PC-9 (cell line): ENCODE data around the gene GRHPR. TPM values are rescaled to one million over a fixed set of nuclear protein-coding genes. Genes with fewer than 3 reads are reported as not detected.
"Not testable (repeated sequence)": the region's sequence is repeated elsewhere in the genome, so short reads cannot be mapped to it uniquely, and the experiment has no call there.

ENCODE experiments used
- BruUV-seq: library from RNA; stranded (reverse); fragments of 400-500 nt; replicated peaks from 2 replicates; lab custom pipeline; 2021; lab: Mats Ljungman, UMichigan
- CTCF ChIA-PET: fragments of 300-600 bp; sonication (Branson Sonifier 250); formaldehyde crosslinking; loops from one replicate; lab custom pipeline; 2022; ENCODE audit warnings: antibody characterized with exemption; lab: Charles Lee
- POLR2A ChIA-PET: fragments of 300-600 bp; sonication (Branson Sonifier 250); formaldehyde crosslinking; loops from one replicate; lab custom pipeline; 2022; ENCODE audit warnings: antibody characterized with exemption; ENCODE audit not compliant: unreplicated experiment; lab: Charles Lee
- DNase-seq, 2 experiments: peaks; one replicate each; pipeline versions ENCODE4 v3.0.0 to v3.0.0-alpha.2; 2015 to 2022; ENCODE audit warnings: mixed read lengths in 1 of 2
- H2AFZ ChIP-seq: fragments of 200-600 bp; sonication (generic); 2 replicates; pipeline ENCODE4 v1.8.1; 2017; ENCODE audit warnings: antibody characterized with exemption
- H3F3A ChIP-seq: fragments of 200-600 bp; sonication (generic); 2 replicates; pipeline ENCODE4 v1.8.1; 2017; ENCODE audit warnings: antibody characterized with exemption, mild to moderate bottlenecking, low read depth; ENCODE audit not compliant: insufficient read depth
- H3K27ac ChIP-seq: fragments of 200-600 bp; sonication (generic); 2 replicates; pipeline ENCODE4 v1.6.1; 2016; ENCODE audit warnings: mixed run types
- H3K27me3 ChIP-seq: fragments of 200-600 bp; sonication (generic); 2 replicates; pipeline ENCODE4 v1.6.1; 2016; ENCODE audit warnings: low read depth, mixed run types; ENCODE audit not compliant: insufficient read depth
- H3K36me3 ChIP-seq: fragments of 200-600 bp; sonication (generic); 2 replicates; pipeline ENCODE4 v1.6.1; 2016; ENCODE audit warnings: low read depth, mixed run types
- H3K4me1 ChIP-seq: fragments of 200-600 bp; sonication (generic); replicated peaks from 2 replicates; pipeline ENCODE4 v1.6.1; 2016; ENCODE audit warnings: mixed run types; ENCODE audit not compliant: insufficient read depth
- H3K4me2 ChIP-seq: fragments of 200-600 bp; sonication (generic); 2 replicates; pipeline ENCODE4 v1.6.1; 2017; ENCODE audit warnings: mixed run types
- H3K4me3 ChIP-seq: fragments of 200-600 bp; sonication (generic); 2 replicates; pipeline ENCODE4 v1.6.1; 2016; ENCODE audit warnings: mixed run types
- H3K79me2 ChIP-seq: fragments of 200-600 bp; sonication (generic); 2 replicates; pipeline ENCODE4 v1.6.1; 2017; ENCODE audit warnings: low read depth, mixed run types
- H3K9me2 ChIP-seq: fragments of 200-600 bp; sonication (generic); 2 replicates; pipeline ENCODE4 v1.8.1; 2017; ENCODE audit warnings: mild to moderate bottlenecking; ENCODE audit not compliant: insufficient read depth
- H3K9me3 ChIP-seq: fragments of 200-600 bp; sonication (generic); 2 replicates; pipeline ENCODE4 v1.8.1; 2016; ENCODE audit warnings: low read depth; ENCODE audit not compliant: insufficient read depth
- H4K20me1 ChIP-seq: fragments of 200-600 bp; sonication (generic); 2 replicates; pipeline ENCODE4 v1.8.1; 2017; ENCODE audit not compliant: insufficient read depth
- CTCF ChIP-seq: fragments of 200-600 bp; sonication (generic); conservative IDR thresholded peaks from 2 replicates; pipeline ENCODE4 v1.6.1; 2017; ENCODE audit warnings: mixed run types, antibody characterized with exemption, mild to moderate bottlenecking, moderate library complexity
- EZH2 ChIP-seq: fragments of 200-600 bp; sonication (generic); IDR thresholded peaks from 2 replicates; pipeline ENCODE4 v1.8.0; 2017; ENCODE audit warnings: antibody characterized with exemption, low read depth
- intact Hi-C: fragments of 100-400 bp; cut with micrococcal nuclease; formaldehyde crosslinking; loops from one replicate; pipeline ENCODE4 v1.10.0; 2022; ENCODE audit not compliant: unreplicated experiment
- total RNA-seq: library from RNA; stranded (reverse); gene quantifications from 2 replicates; pipeline ENCODE4 v1.2.3, GENCODE V29; 2021

The GRHPR gene
- total RNA-seq, 1 experiment from 2014 or later: 77.2 TPM

DNA sequence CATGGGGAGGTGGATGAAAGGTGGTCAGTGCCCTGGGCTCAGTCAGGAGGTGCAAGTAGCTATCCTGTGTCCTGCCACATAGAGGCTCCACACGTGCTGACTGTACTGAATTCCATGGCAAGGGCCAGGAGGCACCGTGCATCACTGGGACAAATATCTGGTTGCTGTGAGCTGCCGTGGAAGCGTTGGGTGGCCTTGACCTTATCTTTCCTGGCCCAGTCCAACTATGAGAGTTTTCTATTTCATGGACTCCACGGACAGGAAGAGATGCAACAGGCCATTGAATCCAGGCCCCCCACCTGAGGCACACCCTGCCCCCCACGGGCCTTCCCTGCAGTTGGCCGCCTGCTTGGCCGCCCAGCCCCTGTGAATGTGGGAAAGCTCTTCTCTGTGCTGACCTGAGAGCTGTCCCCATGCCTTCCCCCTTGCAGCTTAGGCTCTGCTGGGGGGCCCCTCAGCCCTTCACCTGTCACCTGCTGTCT, 1.7 kb downstream of the GRHPR start:
- BruUV-seq: no TSS peak
- CTCF ChIA-PET: interaction anchor here (0.6 kb wide), 1 partner anchor 551 kb away, joined by 3 read pairs; no protein-coding TSS in a partner anchor
- Histone ChIP-seq H4K20me1 (no peaks in the 10 kb centered on the region), H3F3A (no peaks in the 10 kb centered on the region), H3K9me2 (no peaks in the 10 kb centered on the region), H3K36me3 (no peaks in the 10 kb centered on the region), H3K27me3 (no peaks in the 10 kb centered on the region), H3K4me3 (no peak overlapping the region), H3K27ac (no peak overlapping the region), H2AFZ (no peak overlapping the region), H3K4me2 (peak overlapping the region; percentile 85; the same call in 1 of the 2 replicates), H3K79me2 (peaks cover 16% of the 10 kb centered on the region), H3K9me3 (no peaks in the 10 kb centered on the region), H3K4me1 (peaks cover 16% of the 10 kb centered on the region; the same call in 1 of the 2 replicates)
- DNase-seq: no peak
- POLR2A ChIA-PET: no interaction called here
- TF ChIP-seq CTCF (no peak), EZH2 (no peak)
- intact Hi-C loops: no loop called here

GRCh38 chr9:37424686-37425297, 2.3 kb downstream of the GRHPR start:
- H3K27me3 ChIP-seq: no peaks in the 10 kb centered on the region
- CTCF ChIA-PET: interaction anchor here (0.6 kb wide), 1 partner anchor 552 kb away, joined by 3 read pairs; no protein-coding TSS in a partner anchor
- no TSS peak for BruUV-seq
- intact Hi-C loops: no loop called here
- no peaks in the 10 kb centered on the region for H3K9me3 ChIP-seq
- H3K36me3 ChIP-seq: no peaks in the 10 kb centered on the region
- H3K4me1 ChIP-seq: peaks cover 16% of the 10 kb centered on the region; the same call in 1 of the 2 replicates
- H3F3A ChIP-seq: no peaks in the 10 kb centered on the region
- no peaks in the 10 kb centered on the region for H3K9me2 ChIP-seq
- no peak overlapping the region for H2AFZ ChIP-seq
- no peak overlapping the region for H3K27ac ChIP-seq
- no peaks in the 10 kb centered on the region for H4K20me1 ChIP-seq
- peaks cover 16% of the 10 kb centered on the region for H3K79me2 ChIP-seq
- POLR2A ChIA-PET: no interaction called here
- TF ChIP-seq EZH2 (no peak), CTCF (no peak)
- no peak overlapping the region for H3K4me2 ChIP-seq
- DNase-seq: no peak
- H3K4me3 ChIP-seq: no peak overlapping the region

GRCh38 chr9:37425298-37425752, 2.8 kb downstream of the GRHPR start:
- Histone ChIP-seq H3K36me3 (no peaks in the 10 kb centered on the region), H3K9me3 (no peaks in the 10 kb centered on the region), H2AFZ (no peak overlapping the region), H4K20me1 (no peaks in the 10 kb centered on the region), H3K4me1 (peaks cover 16% of the 10 kb centered on the region; the same call in 1 of the 2 replicates), H3K4me3 (no peak overlapping the region), H3K27ac (no peak overlapping the region), H3K9me2 (no peaks in the 10 kb centered on the region), H3K4me2 (no peak overlapping the region), H3F3A (no peaks in the 10 kb centered on the region), H3K79me2 (peaks cover 16% of the 10 kb centered on the region), H3K27me3 (no peaks in the 10 kb centered on the region)
- no peak for DNase-seq
- no TSS peak for BruUV-seq
- intact Hi-C loops: no loop called here
- no peak for TF ChIP-seq EZH2
- TF ChIP-seq CTCF: no peak
- POLR2A ChIA-PET: no interaction called here
- CTCF ChIA-PET: no interaction called here

- Histone ChIP-seq H3K4me1 (peaks cover 16% of the 10 kb centered on the region; the same call in 1 of the 2 replicates), H3K79me2 (peaks cover 16% of the 10 kb centered on the region)
- H3K4me3 ChIP-seq, POLR2A ChIA-PET, H3K4me2 ChIP-seq, H3K27ac ChIP-seq, H3K36me3 ChIP-seq, H2AFZ ChIP-seq, H4K20me1 ChIP-seq, CTCF ChIA-PET, H3K9me2 ChIP-seq, H3F3A ChIP-seq, BruUV-seq, DNase-seq, intact Hi-C loops, H3K9me3 ChIP-seq, H3K27me3 ChIP-seq: not testable (repeated sequence)
These were observed 3.9 kb downstream of the GRHPR start for GRCh38 chr9:37426431-37426830.
